ENCODE results near the gene GSTM3. TPM values are rescaled to one million over a fixed set of nuclear protein-coding genes. Genes with fewer than 3 reads are reported as not detected.
"Not testable (repeated sequence)": the region's sequence is repeated elsewhere in the genome, so short reads cannot be mapped to it uniquely, and the experiment has no call there.

Gene GSTM3
- total and polyA plus RNA-seq, 2 of the 13 experiments (the other 11 are each of a cell fraction or from before 2014, with no cell fraction given) = 127 to 142 TPM

- FAIRE-seq; H3K79me2 ChIP-seq (ENCODE audit: insufficient read depth, low read length); H3K27ac ChIP-seq (ENCODE audit: extremely low read length, insufficient read depth, low read length); H3K36me3 ChIP-seq (replicated peaks in 1 of 2; ENCODE audit: control insufficient read depth in 1 of 2, insufficient read depth in 2 of 2, low read length in 2 of 2); in situ Hi-C loops (cut with HindIII; ENCODE audit: extremely low pct_ligation_motif_present, low pct_unique_long_range_greater_than_20kb); POLR2A ChIA-PET; H3K4me3 ChIP-seq (replicated peaks in 1 of 3; ENCODE audit: insufficient read depth in 1 of 3, low read depth in 2 of 3, low read length in 3 of 3); H2AFZ ChIP-seq (ENCODE audit: low read length); ATAC-seq; H3K27me3 ChIP-seq (ENCODE audit: control insufficient read depth in 1 of 2, insufficient read depth in 2 of 2, low read length in 2 of 2); CTCF ChIA-PET (ENCODE audit: low intra/inter-chr PET ratio, low total read pairs); DNase-seq (ENCODE audit: low spot score); H4K20me1 ChIP-seq (ENCODE audit: insufficient read depth, low read length); H3K4me1 ChIP-seq (ENCODE audit: insufficient read depth, low read length); H3K9ac ChIP-seq (ENCODE audit: insufficient read depth, low read depth, low read length); BruUV-seq (replicated peaks); H3K9me3 ChIP-seq (ENCODE audit: low read length); H3K4me2 ChIP-seq (ENCODE audit: low read depth, low read length); intact Hi-C loops (cut with micrococcal nuclease; ENCODE audit: unreplicated experiment): not testable (repeated sequence)
- no CpG with 5 or more reads among the region's 1 CpG for WGBS (ENCODE audit: low lambda C conversion rate)
These were observed 55.4 kb downstream of the GSTM3 start for GRCh38 chr1:109685399-109685798.

- H3K79me2 ChIP-seq (ENCODE audit: insufficient read depth, low read length); H4K20me1 ChIP-seq (ENCODE audit: insufficient read depth, low read length); H3K4me1 ChIP-seq (ENCODE audit: insufficient read depth, low read length); BruUV-seq (replicated peaks); H3K9me3 ChIP-seq (ENCODE audit: low read length); H2AFZ ChIP-seq (ENCODE audit: low read length); FAIRE-seq; H3K27ac ChIP-seq (ENCODE audit: extremely low read length, insufficient read depth, low read length); ATAC-seq; H3K27me3 ChIP-seq (ENCODE audit: control insufficient read depth in 1 of 2, insufficient read depth in 2 of 2, low read length in 2 of 2); DNase-seq (ENCODE audit: low spot score); H3K36me3 ChIP-seq (replicated peaks in 1 of 2; ENCODE audit: control insufficient read depth in 1 of 2, insufficient read depth in 2 of 2, low read length in 2 of 2); POLR2A ChIA-PET; H3K9ac ChIP-seq (ENCODE audit: insufficient read depth, low read depth, low read length); H3K4me3 ChIP-seq (replicated peaks in 1 of 3; ENCODE audit: insufficient read depth in 1 of 3, low read depth in 2 of 3, low read length in 3 of 3); intact Hi-C loops (cut with micrococcal nuclease; ENCODE audit: unreplicated experiment); CTCF ChIA-PET (ENCODE audit: low intra/inter-chr PET ratio, low total read pairs); in situ Hi-C loops (cut with HindIII; ENCODE audit: extremely low pct_ligation_motif_present, low pct_unique_long_range_greater_than_20kb); H3K4me2 ChIP-seq (ENCODE audit: low read depth, low read length): not testable (repeated sequence)
- 30% methylated on average over 6 of the region's 6 CpGs for WGBS (ENCODE audit: low lambda C conversion rate)
These were observed 56.1 kb downstream of the GSTM3 start for GRCh38 chr1:109684777-109685176.

Other genes starting within 250 kb of the GSTM3 start
- gene CYB561D1, start 246.9 kb downstream of the GSTM3 start, total RNA-seq (2016; rRNA removed; fragmentation: Illumina TruSeq; extraction: Trizol) = 3.9 and 4.1 TPM in 2 replicates
- gene CYB561D1, start 246.9 kb downstream of the GSTM3 start, polyA plus RNA-seq (2011; rRNA removed) = 3.9 and 4.5 TPM in 2 replicates
- 1.00 and 1.3 TPM in 2 replicates for gene AMIGO1, start 231.3 kb downstream of the GSTM3 start, total RNA-seq (2016; rRNA removed; fragmentation: Illumina TruSeq; extraction: Trizol)
- 0.40 and 0.85 TPM in 2 replicates for gene AMIGO1, start 231.3 kb downstream of the GSTM3 start, polyA plus RNA-seq (2011; rRNA removed)
- not detected in 2 replicates for gene GPR61, start 201.2 kb downstream of the GSTM3 start, total RNA-seq (2016; rRNA removed; fragmentation: Illumina TruSeq; extraction: Trizol)
- gene GPR61, start 201.2 kb downstream of the GSTM3 start, polyA plus RNA-seq (2011; rRNA removed) = not detected in 2 replicates
- 9.0 and 11.0 TPM in 2 replicates for gene GNAI3, start 192.4 kb downstream of the GSTM3 start, total RNA-seq (2016; rRNA removed; fragmentation: Illumina TruSeq; extraction: Trizol)
- 3.2 and 4.3 TPM in 2 replicates for gene GNAI3, start 192.4 kb downstream of the GSTM3 start, polyA plus RNA-seq (2011; rRNA removed)
- 0.20 and 0.24 TPM in 2 replicates for gene GNAT2, start 121.4 kb downstream of the GSTM3 start, total RNA-seq (2016; rRNA removed; fragmentation: Illumina TruSeq; extraction: Trizol)
- 0.08 TPM in 1 of 2 replicates, not detected in the other for gene GNAT2, start 121.4 kb downstream of the GSTM3 start, polyA plus RNA-seq (2011; rRNA removed)
- gene AMPD2, start 121.2 kb downstream of the GSTM3 start, total RNA-seq (2016; rRNA removed; fragmentation: Illumina TruSeq; extraction: Trizol) = 35.4 and 62.3 TPM in 2 replicates
- 82.0 and 101 TPM in 2 replicates for gene AMPD2, start 121.2 kb downstream of the GSTM3 start, polyA plus RNA-seq (2011; rRNA removed)
- gene GSTM4, start 84.9 kb downstream of the GSTM3 start, total RNA-seq (2016; rRNA removed; fragmentation: Illumina TruSeq; extraction: Trizol) = 25.3 and 30.6 TPM in 2 replicates
- gene GSTM4, start 84.9 kb downstream of the GSTM3 start, polyA plus RNA-seq (2011; rRNA removed) = 36.7 and 40.8 TPM in 2 replicates
- gene GSTM2, start 73.0 kb downstream of the GSTM3 start, total RNA-seq (2016; rRNA removed; fragmentation: Illumina TruSeq; extraction: Trizol) = 6.5 and 7.0 TPM in 2 replicates
- 15.0 and 17.0 TPM in 2 replicates for gene GSTM2, start 73.0 kb downstream of the GSTM3 start, polyA plus RNA-seq (2011; rRNA removed)
- not detected in 2 replicates for gene GSTM1, start 53.2 kb downstream of the GSTM3 start, total RNA-seq (2016; rRNA removed; fragmentation: Illumina TruSeq; extraction: Trizol)
- gene GSTM1, start 53.2 kb downstream of the GSTM3 start, polyA plus RNA-seq (2011; rRNA removed) = 0.42 and 0.55 TPM in 2 replicates
- gene GSTM5, start 28.8 kb downstream of the GSTM3 start, total RNA-seq (2016; rRNA removed; fragmentation: Illumina TruSeq; extraction: Trizol) = not detected in 2 replicates
- not detected in 2 replicates for gene GSTM5, start 28.8 kb downstream of the GSTM3 start, polyA plus RNA-seq (2011; rRNA removed)
- gene EPS8L3, start 22.9 kb upstream of the GSTM3 start, total RNA-seq (2016; rRNA removed; fragmentation: Illumina TruSeq; extraction: Trizol) = 7.6 and 18.2 TPM in 2 replicates
- gene EPS8L3, start 22.9 kb upstream of the GSTM3 start, polyA plus RNA-seq (2011; rRNA removed) = 106 and 127 TPM in 2 replicates
- gene CSF1, start 169.8 kb upstream of the GSTM3 start, total RNA-seq (2016; rRNA removed; fragmentation: Illumina TruSeq; extraction: Trizol) = 1.9 and 4.6 TPM in 2 replicates
- 13.3 and 21.0 TPM in 2 replicates for gene CSF1, start 169.8 kb upstream of the GSTM3 start, polyA plus RNA-seq (2011; rRNA removed)
- gene AHCYL1, start 243.7 kb upstream of the GSTM3 start, total RNA-seq (2016; rRNA removed; fragmentation: Illumina TruSeq; extraction: Trizol) = 40.9 and 63.2 TPM in 2 replicates
- 69.4 and 76.3 TPM in 2 replicates for gene AHCYL1, start 243.7 kb upstream of the GSTM3 start, polyA plus RNA-seq (2011; rRNA removed)

All from HepG2 (cell line).